Measurements from ENCODE around the gene ARHGEF6. TPM values are rescaled to one million over a fixed set of nuclear protein-coding genes. Genes with fewer than 3 reads are reported as not detected.
A peak's percentile ranks its signal among the peaks of the same experiment; 100 is the strongest.

The ARHGEF6 gene
- total RNA-seq, 1 donor from 2014 or later = 22.7 TPM

DNA sequence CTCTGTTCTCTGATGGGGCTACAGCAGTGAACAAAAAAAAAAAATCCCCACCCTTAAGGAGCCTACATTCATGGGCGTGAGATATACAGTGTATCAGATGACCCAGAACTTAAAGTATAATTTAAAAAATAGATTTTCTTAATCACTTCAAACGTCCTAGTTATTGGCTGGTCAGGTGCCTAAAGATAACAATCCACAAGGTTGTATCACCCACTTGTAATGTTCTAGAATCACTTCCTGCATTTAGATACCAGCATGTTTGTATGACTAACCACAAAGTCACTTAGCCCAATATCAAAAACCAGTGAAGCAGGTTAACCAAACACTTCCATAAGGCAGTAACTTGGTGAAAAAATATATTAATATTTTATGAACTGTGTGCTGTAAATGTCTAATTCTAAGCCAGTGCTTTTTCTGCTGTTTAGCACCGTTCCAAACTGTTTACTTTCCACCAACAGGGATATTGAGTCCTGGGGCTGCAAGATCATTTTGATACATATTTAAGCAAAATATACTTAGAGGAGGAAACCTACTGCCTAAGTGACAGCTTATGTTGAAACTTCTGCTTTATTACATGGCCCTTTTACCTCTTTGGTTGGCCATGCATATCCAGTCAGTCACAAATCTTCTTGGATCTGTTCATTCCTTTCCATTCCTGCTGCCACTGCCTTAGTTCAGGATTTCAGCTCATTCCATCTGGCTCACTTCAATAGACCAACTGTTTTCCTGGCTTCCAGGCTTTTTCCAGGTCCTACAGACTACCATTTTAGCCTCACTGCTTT lies 89.5 kb downstream of the ARHGEF6 start:
- no peak for DNase-seq

DNA sequence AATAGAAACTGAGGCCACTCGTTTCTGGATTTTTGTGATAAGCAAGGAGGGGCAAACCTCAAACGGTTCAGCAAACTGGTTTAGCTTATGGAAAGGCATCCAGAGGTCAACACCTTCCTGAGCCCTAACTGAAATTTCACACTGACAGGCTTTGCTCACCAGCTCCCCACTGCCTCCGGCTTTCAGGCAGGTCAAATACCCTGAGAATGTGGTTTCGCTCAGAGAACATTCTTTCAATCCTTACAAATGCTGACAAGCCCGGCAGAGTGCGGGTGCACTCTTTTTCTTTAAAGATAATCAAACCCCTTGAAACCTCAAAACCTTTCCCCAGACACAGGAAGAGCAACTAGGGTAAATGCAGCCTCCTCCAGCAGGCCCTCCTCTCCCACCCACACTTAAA lies 91.3 kb downstream of the ARHGEF6 start:
- DNase-seq = no peak

GRCh38 chrX:136687457-136687856 lies 93.3 kb downstream of the ARHGEF6 start:
- DNase-seq = no peak

- no peak for DNase-seq
Measured at GRCh38 chrX:136684120-136684519, 96.6 kb downstream of the ARHGEF6 start.

GRCh38 chrX:136679531-136679930 lies 101.2 kb downstream of the ARHGEF6 start:
- peak; percentile 1 for DNase-seq

- DNase-seq = no peak
Measured at GRCh38 chrX:136674270-136674985, 106.3 kb downstream of the ARHGEF6 start.

DNA sequence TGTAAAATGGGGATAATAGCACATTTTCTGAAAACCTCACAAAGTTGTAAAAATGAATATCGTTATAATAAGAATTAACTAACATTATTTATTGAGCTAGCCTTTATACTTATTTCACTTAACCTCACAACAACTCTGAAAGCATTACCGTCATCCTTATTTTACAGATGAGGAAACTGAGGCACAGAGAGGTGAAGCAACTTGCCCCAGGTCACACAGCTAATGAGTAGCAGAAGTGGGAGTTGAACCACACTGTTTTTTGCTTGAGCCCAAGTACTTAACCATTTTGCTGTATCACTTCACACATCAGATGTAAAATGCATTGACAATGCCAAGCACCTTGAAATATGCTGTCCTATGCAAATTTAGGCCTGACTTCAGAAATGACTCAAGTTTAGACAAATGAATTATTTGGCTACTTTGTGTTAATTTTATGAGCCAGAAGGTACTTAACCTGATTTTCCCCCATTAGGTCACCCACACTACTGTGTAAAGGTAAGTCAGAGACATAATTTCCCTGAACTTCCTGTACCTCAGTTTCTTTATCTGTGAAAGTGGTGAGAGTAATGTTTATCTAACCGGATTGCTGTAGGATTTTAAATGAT lies 109.6 kb downstream of the ARHGEF6 start:
- DNase-seq = no peak

DNA sequence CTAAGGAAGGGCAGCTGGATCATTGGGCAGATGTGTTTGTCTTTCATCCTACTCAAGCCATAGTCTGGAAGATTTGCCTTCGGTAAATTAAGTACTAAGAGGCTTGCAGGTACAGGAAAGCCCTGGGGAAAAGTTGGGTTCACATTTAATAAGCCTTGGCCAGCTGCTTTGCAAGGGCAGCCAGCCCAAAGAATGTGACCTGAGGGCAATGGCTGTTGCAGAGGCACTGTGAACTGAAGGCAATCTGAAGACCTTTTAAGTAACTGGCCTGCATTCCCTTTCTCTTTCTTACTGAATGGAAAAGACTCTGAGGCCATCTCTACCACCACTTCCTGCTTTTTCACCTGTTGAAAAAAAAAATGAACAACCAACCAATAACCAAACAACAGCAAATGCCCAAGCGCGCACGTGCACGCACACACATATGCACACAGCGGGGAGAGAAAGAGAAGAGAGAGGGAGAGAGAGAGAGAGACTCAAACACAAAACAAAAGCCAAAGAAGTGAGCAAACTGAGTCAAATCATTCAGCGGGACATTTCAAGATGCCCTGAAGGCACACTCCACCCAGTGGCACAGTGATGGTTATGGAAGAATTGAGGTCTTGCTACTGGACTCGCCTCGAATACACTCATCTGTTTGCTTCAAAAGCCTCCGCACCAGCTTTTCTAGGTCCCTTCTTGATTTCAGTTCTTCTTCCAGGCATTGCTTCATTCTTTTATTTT lies 113.1 kb downstream of the ARHGEF6 start:
- no peak for DNase-seq

- DNase-seq = no peak
Measured at GRCh38 chrX:136666088-136666487, 114.6 kb downstream of the ARHGEF6 start.

- DNase-seq = no peak
Measured at GRCh38 chrX:136665258-136665900, 115.4 kb downstream of the ARHGEF6 start.

GRCh38 chrX:136662976-136663375 lies 117.8 kb downstream of the ARHGEF6 start:
- DNase-seq = no peak

- DNase-seq = no peak
Measured at GRCh38 chrX:136662104-136662503, 118.6 kb downstream of the ARHGEF6 start.

- DNase-seq = no peak
Measured at GRCh38 chrX:136660896-136661295, 119.8 kb downstream of the ARHGEF6 start.

- DNase-seq = no peak
Measured at GRCh38 chrX:136659174-136659573, 121.6 kb downstream of the ARHGEF6 start.

DNA sequence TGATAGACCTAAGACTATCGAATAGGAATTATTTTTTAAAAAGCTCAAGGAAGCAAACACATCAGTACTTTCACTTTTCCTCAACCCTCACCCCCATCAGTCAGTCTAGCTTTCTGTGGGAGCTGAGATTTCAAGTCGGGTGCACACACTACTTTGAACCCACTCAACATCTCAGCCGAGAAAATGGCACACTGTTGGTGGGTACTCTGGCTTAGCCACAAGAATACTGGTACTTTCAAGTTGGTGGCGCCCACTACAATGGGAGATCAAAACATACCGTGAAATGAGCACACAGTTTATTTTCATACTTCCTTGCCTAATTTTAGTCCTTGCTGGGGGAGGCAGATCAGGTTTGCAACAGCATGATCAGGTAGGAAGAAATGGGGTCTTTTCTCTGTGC lies 122.6 kb downstream of the ARHGEF6 start:
- no peak for DNase-seq

GRCh38 chrX:136656361-136656964 lies 124.3 kb downstream of the ARHGEF6 start:
- DNase-seq = no peak

DNA sequence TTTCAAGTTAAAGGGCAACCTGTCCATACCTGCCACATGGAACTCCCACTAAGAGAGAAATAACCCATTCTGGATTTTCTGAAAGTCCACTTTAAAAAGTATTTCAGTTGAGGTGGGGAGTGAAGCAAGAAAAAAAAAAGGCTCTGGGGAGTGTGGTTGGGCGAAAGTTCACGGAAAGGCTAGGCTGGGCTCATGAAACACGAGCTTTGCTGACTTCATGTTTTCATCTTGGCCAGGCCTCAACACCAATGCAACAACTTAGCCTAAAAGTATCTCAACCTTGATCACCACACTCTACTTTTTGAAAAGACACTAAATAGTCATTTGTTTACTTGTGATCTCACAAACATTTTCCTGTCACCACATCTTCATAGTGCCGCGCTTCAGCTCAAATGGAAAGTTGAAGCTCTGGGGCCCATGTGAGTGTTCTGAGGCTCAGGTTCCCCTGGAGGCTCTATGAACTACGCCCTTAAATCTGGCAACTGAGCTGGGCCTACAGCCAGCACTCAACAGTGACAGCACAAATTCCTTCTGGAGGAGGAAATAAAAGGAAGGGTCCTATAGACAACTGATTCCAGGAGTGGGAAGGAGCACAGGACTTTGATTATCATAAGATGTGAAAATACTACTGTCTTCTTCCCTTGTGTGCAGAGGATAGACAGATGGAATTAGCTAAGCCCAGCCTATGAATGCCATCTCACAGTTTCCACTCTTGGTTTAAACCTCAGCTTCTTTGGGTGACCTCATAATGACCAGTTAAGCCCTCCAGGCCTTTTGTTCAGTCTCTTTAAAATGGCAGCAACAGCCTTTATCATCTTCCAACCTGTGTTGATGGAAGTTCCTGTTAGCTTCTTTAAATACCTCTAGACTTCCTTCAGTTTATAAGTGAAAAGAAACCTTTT lies 127.7 kb downstream of the ARHGEF6 start:
- DNase-seq = no peak

- no peak for DNase-seq
Measured at GRCh38 chrX:136650811-136651210, 129.9 kb downstream of the ARHGEF6 start.

DNA sequence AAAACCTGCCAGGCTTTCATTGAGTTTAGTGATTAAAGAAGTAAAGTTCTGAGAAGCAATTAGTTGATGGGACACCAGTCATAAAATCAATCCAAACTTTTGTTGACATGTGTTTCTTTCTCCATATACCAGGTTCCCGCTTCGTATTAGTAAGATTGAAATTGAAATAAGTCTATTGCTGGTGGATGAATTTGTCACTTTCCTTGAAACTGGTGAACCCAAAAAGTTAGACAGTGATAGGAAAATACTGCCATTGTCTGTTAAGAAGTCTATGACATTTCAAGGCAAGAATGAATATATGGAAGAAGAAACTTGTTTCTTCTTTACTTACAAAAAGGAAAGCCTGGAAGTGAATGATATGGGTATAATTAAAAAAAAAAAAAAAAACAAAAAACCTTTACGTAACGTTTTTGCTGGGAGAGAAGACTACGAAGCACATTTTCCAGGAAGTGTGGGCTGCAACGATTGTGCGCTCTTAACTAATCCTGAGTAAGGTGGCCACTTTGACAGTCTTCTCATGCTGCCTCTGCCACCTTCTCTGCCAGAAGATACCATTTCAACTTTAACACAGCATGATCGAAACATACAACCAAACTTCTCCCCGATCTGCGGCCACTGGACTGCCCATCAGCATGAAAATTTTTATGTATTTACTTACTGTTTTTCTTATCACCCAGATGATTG lies 132.9 kb downstream of the ARHGEF6 start, which contains the start of gene CD40LG:
Gene CD40LG, plus strand, starts transcription at position 482 of the 684 bp plus-strand sequence. Its CDS starts 91 bp downstream, at position 573.
- DNase-seq = no peak
